Thyroid gland (tissue), 4 donors: ENCODE data around the gene TCF12. TPM values are rescaled to one million over a fixed set of nuclear protein-coding genes. Genes with fewer than 3 reads are reported as not detected.

Experiments
- DNase-seq, 2 donors: peaks; one replicate each; pipeline ENCODE4 v3.0.0-alpha.2; 2019
- H3K27ac ChIP-seq, 3 donors: fragments of 200-600 bp; sonication (generic); 1 replicate in 2 of 3; 2 replicates in 1 of 3; pipeline ENCODE4 v1.5.1; 2016 to 2019; ENCODE audit warnings: mild to moderate bottlenecking in 1 of 3, moderate library complexity in 1 of 3
- H3K27me3 ChIP-seq: fragments of 200-600 bp; sonication (generic); one replicate; pipeline ENCODE4 v1.5.1; 2019
- H3K36me3 ChIP-seq, 2 donors: fragments of 200-600 bp; sonication (generic); one replicate each; pipeline ENCODE4 v1.5.1; 2016 to 2019
- H3K4me1 ChIP-seq, 2 donors: fragments of 200-600 bp; sonication (generic); one replicate each; pipeline ENCODE4 v1.5.1; 2017 to 2019
- H3K4me3 ChIP-seq, 3 donors: fragments of 200-600 bp; sonication (generic); replicated peaks in 1 of 3; 1 replicate in 2 of 3; 2 replicates in 1 of 3; pipeline ENCODE4 v1.5.1; 2016; ENCODE audit warnings: mild to moderate bottlenecking in 1 of 3
- H3K9me3 ChIP-seq: fragments of 200-600 bp; sonication (generic); one replicate; pipeline ENCODE4 v1.5.1; 2017
- CTCF ChIP-seq, 6 experiments: fragments of 200-600 bp in 3 of 6; fragments of 450-650 bp in 3 of 6; sonication (generic) in 3 of 6; IDR thresholded peaks; one replicate each; pipeline ENCODE4 v1.5.1; 2016 to 2019; ENCODE audit warnings: antibody characterized with exemption in 6 of 6, mild to moderate bottlenecking in 2 of 6, inconsistent platforms in 1 of 6, moderate library complexity in 1 of 6
- POLR2A ChIP-seq, 2 donors: fragments of 450-650 bp; IDR thresholded peaks; one replicate each; pipeline ENCODE4 v1.6.1; 2017; ENCODE audit warnings: antibody characterized with exemption in 2 of 2, mild to moderate bottlenecking in 2 of 2, moderate library complexity in 1 of 2
- WGBS, 2 donors: methylation state at CpG; one replicate each; pipeline ENCODE4 v1.1.5; 2017; 5-methylcytosine and 5-hydroxymethylcytosine counted together
- intact Hi-C: fragments of 100-400 bp; cut with DNase I; formaldehyde crosslinking; loops from one replicate; pipeline ENCODE4 v1.15.1; 2023
- total RNA-seq, 4 donors: library from RNA; depleted of rRNA; stranded (reverse); fragments of >200 nt; gene quantifications; one replicate each; pipeline ENCODE4 v1.2.3, GENCODE V29; 2016

Gene TCF12
- total RNA-seq, 4 donors from 2014 or later: 54.8 to 156 (median 108) TPM

GRCh38 chr15:57290187-57290586 lies 371.7 kb downstream of the TCF12 start:
- TF ChIP-seq CTCF (IDR thresholded peaks at IDR 0.05) (no peak), POLR2A (IDR thresholded peaks at IDR 0.05) (no peak)
- Histone ChIP-seq H3K27me3 (no peaks in the 10 kb centered on the region), H3K27ac (no peak overlapping the region), H3K9me3 (no peaks in the 10 kb centered on the region), H3K36me3 (no peaks in the 10 kb centered on the region), H3K4me3 (no peak overlapping the region), H3K4me1 (no peaks in the 10 kb centered on the region)
- WGBS, 2 donors: 95 to 97% methylated on average over 2 of the region's 2 CpGs
- intact Hi-C loops: no loop called here
- DNase-seq: no peak

GRCh38 chr15:57290826-57291225 lies 372.4 kb downstream of the TCF12 start:
- Histone ChIP-seq H3K27ac (no peak overlapping the region), H3K4me1 (no peaks in the 10 kb centered on the region), H3K4me3 (no peak overlapping the region), H3K9me3 (no peaks in the 10 kb centered on the region), H3K27me3 (no peaks in the 10 kb centered on the region), H3K36me3 (no peaks in the 10 kb centered on the region)
- WGBS, 2 donors: 93 to 97% methylated on average over 4 of the region's 4 CpGs
- DNase-seq: no peak
- no peak for TF ChIP-seq CTCF (IDR thresholded peaks at IDR 0.05)
- no peak for TF ChIP-seq POLR2A (IDR thresholded peaks at IDR 0.05)
- intact Hi-C loops: no loop called here

DNA sequence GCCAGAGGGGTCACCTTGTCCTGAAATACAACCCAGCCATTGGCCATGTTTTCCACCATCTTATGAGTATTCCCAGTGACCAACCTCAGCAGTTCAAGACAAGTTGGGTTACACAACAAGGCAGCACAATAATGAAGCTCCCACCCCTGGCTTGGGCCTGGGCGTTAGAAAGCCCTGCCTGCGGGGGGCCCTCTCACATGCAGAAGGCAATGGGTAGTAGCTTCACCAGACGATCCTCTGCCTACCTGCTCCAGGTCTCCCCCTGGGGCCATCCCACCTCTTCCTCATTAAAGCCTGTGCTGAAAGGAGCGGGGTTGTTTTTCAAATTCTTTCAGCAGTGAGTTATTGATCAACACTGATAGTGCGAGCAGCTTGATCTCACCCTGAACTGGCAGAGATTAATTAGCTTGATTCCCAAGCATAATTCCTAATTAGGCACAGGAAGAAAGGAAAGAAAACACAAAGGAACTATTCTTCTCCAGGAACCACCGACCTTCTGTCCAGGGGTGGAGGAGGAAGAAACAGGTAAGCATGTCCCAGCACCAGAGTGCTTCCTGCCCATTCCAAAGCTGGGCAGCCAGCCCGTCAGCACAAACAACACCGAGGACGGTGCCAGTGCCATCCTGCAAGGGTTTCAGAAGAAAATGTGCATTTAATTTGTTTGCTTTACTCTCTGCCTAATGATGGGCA lies 378.2 kb downstream of the TCF12 start:
- Histone ChIP-seq H3K27me3 (no peaks in the 10 kb centered on the region), H3K36me3 (no peaks in the 10 kb centered on the region), H3K27ac (no peak overlapping the region), H3K4me1 (no peaks in the 10 kb centered on the region), H3K9me3 (no peaks in the 10 kb centered on the region), H3K4me3 (no peak overlapping the region)
- no peak for TF ChIP-seq POLR2A (IDR thresholded peaks at IDR 0.05)
- no peak for TF ChIP-seq CTCF (IDR thresholded peaks at IDR 0.05)
- intact Hi-C loops: no loop called here
- 53 to 72% methylated on average over 8 to 9 of the region's 9 CpGs for WGBS, 2 donors
- DNase-seq: no peak

DNA sequence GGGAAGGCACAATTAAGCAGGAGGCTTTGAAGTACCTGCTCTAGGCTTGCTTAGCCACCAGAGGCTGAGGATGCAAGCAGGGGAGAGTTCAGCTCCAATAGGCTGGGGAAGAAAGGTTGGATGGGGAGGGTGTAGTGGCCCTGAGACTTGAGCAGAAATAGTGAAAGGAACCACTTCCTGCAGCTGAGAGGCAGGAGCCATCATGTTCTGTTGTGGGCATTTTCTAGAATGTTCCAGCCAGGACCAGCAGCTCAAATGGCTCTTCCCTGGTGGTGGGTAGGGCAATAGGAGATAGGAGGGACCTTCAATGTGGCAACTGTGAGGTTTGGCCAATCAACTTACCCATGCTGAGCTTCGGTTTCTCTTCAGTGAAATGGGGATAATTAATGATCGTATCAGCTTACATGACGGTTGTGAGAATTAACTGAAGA lies 378.7 kb downstream of the TCF12 start:
- DNase-seq: no peak
- H3K4me3 ChIP-seq: no peak overlapping the region
- 93 to 98% methylated on average over 3 of the region's 3 CpGs for WGBS, 2 donors
- intact Hi-C loops: no loop called here
- TF ChIP-seq CTCF (IDR thresholded peaks at IDR 0.05): no peak
- no peak for TF ChIP-seq POLR2A (IDR thresholded peaks at IDR 0.05)
- H3K9me3 ChIP-seq: no peaks in the 10 kb centered on the region
- H3K27me3 ChIP-seq: no peaks in the 10 kb centered on the region
- no peaks in the 10 kb centered on the region for H3K36me3 ChIP-seq
- H3K4me1 ChIP-seq: no peaks in the 10 kb centered on the region
- no peak overlapping the region for H3K27ac ChIP-seq

DNA sequence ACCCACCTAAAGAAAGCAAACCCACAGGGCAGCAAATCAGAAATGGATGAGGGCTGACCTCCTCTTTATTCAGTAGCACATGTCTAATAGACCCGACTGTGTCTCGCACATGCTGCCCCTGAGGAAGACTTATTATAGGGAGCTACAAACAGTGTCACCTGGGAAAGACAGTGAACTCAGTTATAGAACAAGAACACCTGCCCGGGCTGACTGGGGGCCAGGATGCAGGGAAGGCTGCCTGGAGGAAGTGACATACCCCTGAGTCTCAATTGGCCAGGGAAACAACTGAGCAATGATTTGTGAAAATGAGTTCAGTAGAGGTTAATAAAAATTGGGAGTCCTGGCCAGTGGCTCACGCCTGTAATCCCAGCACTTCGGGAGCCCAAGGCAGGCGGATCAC lies 379.2 kb downstream of the TCF12 start:
- 90 to 95% methylated on average over 6 of the region's 6 CpGs for WGBS, 2 donors
- intact Hi-C loops: no loop called here
- Histone ChIP-seq H3K27me3 (no peaks in the 10 kb centered on the region), H3K4me1 (no peaks in the 10 kb centered on the region), H3K4me3 (no peak overlapping the region), H3K36me3 (no peaks in the 10 kb centered on the region), H3K27ac (no peak overlapping the region), H3K9me3 (no peaks in the 10 kb centered on the region)
- TF ChIP-seq POLR2A (IDR thresholded peaks at IDR 0.05) (no peak), CTCF (IDR thresholded peaks at IDR 0.05) (no peak)
- no peak for DNase-seq
